Measurements from ENCODE around the gene HDAC8.
"Not testable (repeated sequence)": the region's sequence is repeated elsewhere in the genome, so short reads cannot be mapped to it uniquely, and the experiment has no call there.

The HDAC8 gene

DNA sequence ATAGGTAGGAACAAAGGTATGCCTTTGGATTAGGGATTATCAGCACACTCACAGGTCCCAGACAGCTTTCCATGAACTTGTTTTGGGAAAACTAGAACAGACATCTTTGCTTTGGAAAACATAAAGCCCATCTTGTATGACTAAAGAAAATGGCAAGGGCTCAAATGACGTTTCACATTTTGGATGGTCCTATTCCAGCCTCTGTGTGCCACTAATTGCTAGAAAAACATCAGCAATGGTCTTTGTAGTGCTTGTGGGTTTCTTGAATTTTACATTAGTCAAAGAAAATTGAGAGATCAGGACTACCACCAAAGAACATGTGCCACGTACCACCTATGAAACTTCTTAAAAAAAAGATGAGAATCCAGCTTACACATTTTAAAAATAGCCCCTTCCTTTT lies 111.4 kb downstream of the HDAC8 start:
- Mint-ChIP-seq H3K27ac (no peak overlapping the region), H3K4me3 (no peak overlapping the region), H3K9me3 (no peaks in the 10 kb centered on the region), H3K4me1 (ENCODE audit: low read depth) (no peaks in the 10 kb centered on the region), H3K27me3 (peaks cover 7% of the 10 kb centered on the region), H3K36me3 (ENCODE audit: low read depth) (peaks cover 23% of the 10 kb centered on the region)
- DNase-seq: no peak

DNA sequence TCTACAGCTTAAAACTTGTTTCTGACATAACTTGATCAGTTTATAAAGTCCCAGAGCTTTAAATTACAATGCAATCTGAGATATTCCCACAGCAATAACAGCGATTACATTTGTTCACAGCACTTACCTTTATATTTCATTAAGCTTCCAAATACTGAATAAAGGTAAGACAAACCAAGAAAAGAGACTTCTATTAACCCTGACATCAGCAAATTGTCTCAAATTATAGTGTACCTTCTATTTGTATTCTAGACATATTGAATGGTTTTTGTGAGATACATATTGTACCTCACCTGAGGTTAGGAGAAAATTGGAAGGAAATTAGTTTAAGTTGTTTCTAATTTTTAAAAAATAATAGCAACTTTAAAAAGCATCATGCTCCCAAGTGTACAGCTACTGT lies 111.9 kb downstream of the HDAC8 start:
- peaks cover 23% of the 10 kb centered on the region for H3K36me3 Mint-ChIP-seq (ENCODE audit: low read depth)
- H3K27me3 Mint-ChIP-seq: peaks cover 7% of the 10 kb centered on the region
- H3K4me3 Mint-ChIP-seq: no peak overlapping the region
- DNase-seq: no peak
- H3K27ac Mint-ChIP-seq: no peak overlapping the region
- no peaks in the 10 kb centered on the region for H3K9me3 Mint-ChIP-seq
- no peaks in the 10 kb centered on the region for H3K4me1 Mint-ChIP-seq (ENCODE audit: low read depth)

DNA sequence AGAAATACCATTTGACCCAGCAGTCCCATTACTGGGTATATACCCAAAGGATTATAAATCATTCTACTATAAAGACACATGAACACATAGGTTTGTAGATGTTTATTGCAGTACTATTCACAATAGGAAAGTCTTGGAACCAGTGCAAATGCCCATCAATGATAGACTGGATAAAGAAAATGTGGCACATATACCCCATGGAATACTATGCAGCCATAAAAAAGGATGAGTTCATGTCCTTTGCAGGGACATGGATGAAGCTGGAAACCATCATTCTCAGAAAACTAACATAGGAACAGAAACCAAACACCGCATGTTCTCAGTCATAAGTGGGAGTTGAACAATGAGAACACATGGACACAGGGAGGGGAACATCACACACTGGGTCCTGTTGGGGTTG lies 123.6 kb downstream of the HDAC8 start:
- peaks cover 59% of the 10 kb centered on the region for H3K36me3 Mint-ChIP-seq (ENCODE audit: low read depth)
- DNase-seq, H3K27ac Mint-ChIP-seq: not testable (repeated sequence)

DNA sequence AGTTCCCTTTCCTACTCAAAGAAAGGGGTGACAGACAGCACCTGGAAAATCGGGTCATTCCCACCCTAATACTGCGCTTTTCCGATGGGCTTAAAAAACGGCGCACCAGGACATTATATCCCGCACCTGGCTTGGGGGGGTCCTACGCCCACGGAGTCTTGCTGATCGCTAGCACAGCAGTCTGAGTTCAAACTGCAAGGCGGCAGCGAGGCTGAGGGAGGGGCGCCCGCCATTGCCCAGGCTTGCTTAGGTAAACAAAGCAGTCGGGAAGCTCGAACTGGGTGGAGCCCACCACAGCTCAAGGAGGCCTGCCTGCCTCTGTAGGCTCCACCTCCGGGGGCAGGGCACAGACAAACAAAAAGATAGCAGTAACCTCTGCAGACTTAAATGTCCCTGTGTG lies 131.9 kb downstream of the HDAC8 start:
- not testable (repeated sequence) for H3K27ac Mint-ChIP-seq; H3K4me1 Mint-ChIP-seq (ENCODE audit: low read depth); DNase-seq; H3K4me3 Mint-ChIP-seq
- H3K27me3 Mint-ChIP-seq: peaks cover 30% of the 10 kb centered on the region
- peaks cover 57% of the 10 kb centered on the region for H3K36me3 Mint-ChIP-seq (ENCODE audit: low read depth)
- H3K9me3 Mint-ChIP-seq: peaks cover 12% of the 10 kb centered on the region

More for the DNA sequence above, 123.6 kb downstream of the HDAC8 start:
- H3K4me1 Mint-ChIP-seq (ENCODE audit: low read depth); H3K9me3 Mint-ChIP-seq; H3K4me3 Mint-ChIP-seq: not testable (repeated sequence)
- H3K27me3 Mint-ChIP-seq: peaks cover 26% of the 10 kb centered on the region

DNA sequence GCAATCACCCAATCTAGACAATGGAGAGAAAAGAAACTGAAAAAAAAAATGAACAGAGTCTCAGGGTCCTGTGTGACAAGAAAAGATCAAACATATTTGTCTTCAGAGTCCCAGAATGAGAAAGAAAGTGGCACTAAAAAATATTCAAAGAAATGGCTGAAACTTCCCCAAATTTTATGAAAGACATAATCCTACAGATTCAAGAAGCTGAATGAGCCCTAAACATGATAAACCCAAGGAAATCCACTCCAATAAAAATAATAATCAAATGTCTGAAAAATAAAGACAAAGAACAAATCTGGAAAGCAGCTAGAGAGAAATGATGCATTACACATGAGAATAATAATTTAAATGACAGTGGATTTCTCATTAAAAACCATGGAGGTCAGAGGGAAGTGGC lies 136.6 kb downstream of the HDAC8 start:
- Mint-ChIP-seq H3K27ac (no peak overlapping the region), H3K36me3 (ENCODE audit: low read depth) (peaks cover 63% of the 10 kb centered on the region), H3K4me3 (no peak overlapping the region), H3K9me3 (peaks cover 19% of the 10 kb centered on the region), H3K27me3 (peaks cover 56% of the 10 kb centered on the region), H3K4me1 (ENCODE audit: low read depth) (no peaks in the 10 kb centered on the region)
- no peak for DNase-seq

DNA sequence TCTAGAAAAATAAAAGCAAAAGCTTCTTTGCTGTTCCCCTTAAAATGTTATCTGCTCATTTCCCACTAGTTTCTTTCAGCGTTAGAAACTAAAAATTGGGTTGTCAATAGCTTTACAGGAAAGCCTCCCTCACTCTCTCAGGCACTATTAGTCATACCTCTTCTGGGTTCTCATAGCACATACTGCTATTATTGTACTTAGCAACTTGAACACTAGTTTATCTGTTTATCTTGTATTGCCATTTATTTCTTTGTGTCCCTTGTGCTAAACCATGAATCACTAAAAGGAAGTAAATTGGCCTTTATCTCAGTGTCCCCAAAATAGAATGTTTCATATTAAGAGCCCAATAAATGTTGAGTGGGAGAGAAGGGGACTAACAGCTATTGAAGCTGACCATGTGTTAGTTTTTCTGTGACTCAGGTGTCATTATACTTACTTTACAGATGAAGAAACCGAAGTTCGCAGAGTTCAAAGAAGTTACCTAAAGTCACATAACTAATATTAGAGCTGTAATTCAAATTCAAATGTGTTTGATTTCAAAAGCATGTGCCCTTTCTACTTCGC lies 142.2 kb downstream of the HDAC8 start:
- peaks cover 43% of the 10 kb centered on the region for H3K27me3 Mint-ChIP-seq
- no peak overlapping the region for H3K27ac Mint-ChIP-seq
- H3K9me3 Mint-ChIP-seq: peaks cover 10% of the 10 kb centered on the region
- H3K4me3 Mint-ChIP-seq: no peak overlapping the region
- no peak for DNase-seq
- no peaks in the 10 kb centered on the region for H3K4me1 Mint-ChIP-seq (ENCODE audit: low read depth)
- peaks cover 48% of the 10 kb centered on the region for H3K36me3 Mint-ChIP-seq (ENCODE audit: low read depth)

DNA sequence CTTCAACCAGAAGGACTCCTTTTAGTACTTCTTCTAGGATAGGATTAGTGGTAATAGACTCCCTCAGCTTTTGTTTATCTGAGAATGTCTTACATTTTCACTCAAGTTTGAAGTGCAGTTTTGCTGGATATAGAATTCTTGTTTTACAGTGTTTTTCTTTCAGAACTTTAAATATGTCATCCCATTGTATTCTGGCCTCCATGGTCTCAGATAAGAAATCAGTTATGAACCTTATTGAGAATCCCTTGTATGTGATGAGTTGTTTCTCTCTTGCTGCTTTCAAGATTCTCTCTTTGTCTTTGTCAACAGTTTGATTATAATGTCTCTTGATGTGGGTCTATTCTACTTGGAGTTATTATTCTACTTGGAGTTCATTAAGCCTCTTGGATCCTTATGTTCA lies 150.8 kb downstream of the HDAC8 start:
- peaks cover 20% of the 10 kb centered on the region for H3K36me3 Mint-ChIP-seq (ENCODE audit: low read depth)
- peaks cover 23% of the 10 kb centered on the region for H3K27me3 Mint-ChIP-seq
- DNase-seq: no peak
- H3K4me3 Mint-ChIP-seq: no peak overlapping the region
- H3K9me3 Mint-ChIP-seq: peaks cover 33% of the 10 kb centered on the region
- no peaks in the 10 kb centered on the region for H3K4me1 Mint-ChIP-seq (ENCODE audit: low read depth)
- H3K27ac Mint-ChIP-seq: no peak overlapping the region

DNA sequence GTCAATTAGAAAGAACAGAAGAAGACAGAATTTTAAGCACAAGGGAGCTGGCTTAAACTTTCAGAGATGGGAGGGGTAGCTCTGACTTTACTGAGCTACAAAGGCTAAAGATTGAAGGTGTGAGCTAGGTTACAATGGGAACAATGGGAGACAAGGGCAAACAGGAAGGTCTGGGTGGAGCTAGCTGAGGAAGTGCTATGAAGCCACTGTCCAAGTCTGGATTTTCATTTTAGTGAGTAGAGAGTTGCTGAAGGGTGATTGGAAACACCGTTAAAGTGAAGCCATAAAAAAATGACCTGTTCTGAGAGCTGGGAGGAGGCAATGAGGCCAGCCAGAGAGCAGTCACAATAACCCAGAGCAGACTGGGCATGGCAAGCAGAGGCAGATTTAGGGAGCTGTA lies 162.7 kb downstream of the HDAC8 start:
- no peak overlapping the region for H3K4me3 Mint-ChIP-seq
- peaks cover 29% of the 10 kb centered on the region for H3K27me3 Mint-ChIP-seq
- H3K4me1 Mint-ChIP-seq (ENCODE audit: low read depth): no peaks in the 10 kb centered on the region
- no peak for DNase-seq
- H3K36me3 Mint-ChIP-seq (ENCODE audit: low read depth): peaks cover 13% of the 10 kb centered on the region
- no peaks in the 10 kb centered on the region for H3K9me3 Mint-ChIP-seq
- no peak overlapping the region for H3K27ac Mint-ChIP-seq

DNA sequence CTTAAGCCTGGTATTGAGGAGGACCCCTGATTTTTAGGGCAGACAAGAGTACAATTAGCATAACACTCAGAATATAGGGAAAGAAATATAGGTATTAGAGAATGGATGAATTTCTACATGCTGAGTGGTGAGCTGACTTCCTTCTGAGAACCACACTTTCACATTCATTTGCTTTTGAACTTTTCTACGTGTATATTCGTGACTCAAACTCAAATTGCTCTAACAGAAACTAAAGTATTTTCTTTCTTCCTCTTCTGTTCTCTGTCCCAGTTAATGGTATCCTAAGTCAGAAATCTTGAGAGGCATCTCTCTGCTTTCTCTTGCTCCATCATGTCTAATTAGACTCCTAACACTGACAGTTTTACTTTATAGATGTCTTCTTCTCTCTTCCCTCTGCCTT lies 163.8 kb downstream of the HDAC8 start:
- no peaks in the 10 kb centered on the region for H3K9me3 Mint-ChIP-seq
- peaks cover 30% of the 10 kb centered on the region for H3K27me3 Mint-ChIP-seq
- no peak overlapping the region for H3K27ac Mint-ChIP-seq
- no peak overlapping the region for H3K4me3 Mint-ChIP-seq
- no peaks in the 10 kb centered on the region for H3K4me1 Mint-ChIP-seq (ENCODE audit: low read depth)
- DNase-seq: no peak
- peaks cover 8% of the 10 kb centered on the region for H3K36me3 Mint-ChIP-seq (ENCODE audit: low read depth)

DNA sequence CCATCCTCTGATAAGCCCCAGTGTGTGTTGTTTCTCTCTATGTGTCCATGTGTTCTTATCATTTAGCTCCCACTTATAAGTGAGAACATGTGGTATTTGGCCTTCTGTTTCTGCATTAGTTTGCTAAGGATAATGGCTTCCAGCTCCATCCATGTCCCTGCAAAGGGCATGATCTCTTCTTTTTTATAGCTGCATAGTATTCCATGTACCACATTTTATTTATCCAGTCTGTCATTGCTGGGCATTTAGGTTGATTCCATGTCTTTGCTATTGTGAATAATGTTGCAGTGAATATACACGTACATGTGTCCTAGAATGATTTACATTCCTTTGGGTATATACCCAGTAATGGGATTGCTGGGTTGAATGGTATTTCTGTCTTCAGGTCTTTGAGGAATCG lies 167.5 kb downstream of the HDAC8 start:
- H3K9me3 Mint-ChIP-seq; H3K27ac Mint-ChIP-seq; H3K4me3 Mint-ChIP-seq; H3K36me3 Mint-ChIP-seq (ENCODE audit: low read depth); DNase-seq; H3K4me1 Mint-ChIP-seq (ENCODE audit: low read depth): not testable (repeated sequence)
- H3K27me3 Mint-ChIP-seq: peaks cover 27% of the 10 kb centered on the region

DNA sequence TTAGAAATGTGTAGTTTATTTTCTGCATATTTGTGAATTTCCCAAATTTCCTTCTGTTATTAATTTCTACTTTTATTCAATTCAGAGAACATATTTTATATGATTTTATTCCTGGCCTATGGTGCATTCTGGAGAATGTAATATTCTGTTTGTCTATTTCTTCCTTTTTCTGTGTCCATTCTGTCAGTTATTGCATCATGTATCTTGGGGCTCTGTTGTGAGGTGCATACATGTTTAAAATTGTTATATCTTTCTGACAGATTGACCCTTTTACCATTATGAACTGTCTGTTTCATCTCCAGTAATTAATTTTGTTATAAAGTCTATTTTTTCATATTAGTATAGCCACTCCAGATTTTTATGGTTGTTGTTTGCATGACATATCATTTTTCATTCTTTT lies 170.0 kb downstream of the HDAC8 start:
- peaks cover under 1% of the 10 kb centered on the region for H3K36me3 Mint-ChIP-seq (ENCODE audit: low read depth)
- H3K27me3 Mint-ChIP-seq: peaks cover 13% of the 10 kb centered on the region
- no peaks in the 10 kb centered on the region for H3K9me3 Mint-ChIP-seq
- DNase-seq: no peak
- no peaks in the 10 kb centered on the region for H3K4me1 Mint-ChIP-seq (ENCODE audit: low read depth)
- no peak overlapping the region for H3K27ac Mint-ChIP-seq
- H3K4me3 Mint-ChIP-seq: no peak overlapping the region

DNA sequence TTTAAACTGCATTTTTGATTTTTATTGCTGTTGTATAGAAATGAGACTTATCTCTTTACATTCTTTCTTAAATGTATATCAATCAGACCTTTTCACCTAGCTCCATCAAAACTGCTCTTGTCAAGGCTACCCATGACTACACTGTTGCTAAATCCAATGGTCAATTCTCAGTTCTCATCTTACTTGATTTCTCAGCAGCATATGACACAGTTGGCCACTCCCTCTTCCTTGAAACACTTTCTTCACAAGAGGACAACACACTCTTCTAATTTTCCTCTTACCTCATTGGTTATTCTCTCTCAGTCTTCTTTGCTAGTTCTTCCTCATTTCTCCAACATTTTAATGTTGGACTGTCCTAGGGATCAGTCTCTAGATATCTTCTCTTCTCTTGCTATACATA lies 172.8 kb downstream of the HDAC8 start:
- no peaks in the 10 kb centered on the region for H3K4me1 Mint-ChIP-seq (ENCODE audit: low read depth)
- H3K9me3 Mint-ChIP-seq: no peaks in the 10 kb centered on the region
- no peak overlapping the region for H3K27ac Mint-ChIP-seq
- no peak for DNase-seq
- H3K36me3 Mint-ChIP-seq (ENCODE audit: low read depth): no peaks in the 10 kb centered on the region
- no peak overlapping the region for H3K4me3 Mint-ChIP-seq
- peaks cover 11% of the 10 kb centered on the region for H3K27me3 Mint-ChIP-seq

DNA sequence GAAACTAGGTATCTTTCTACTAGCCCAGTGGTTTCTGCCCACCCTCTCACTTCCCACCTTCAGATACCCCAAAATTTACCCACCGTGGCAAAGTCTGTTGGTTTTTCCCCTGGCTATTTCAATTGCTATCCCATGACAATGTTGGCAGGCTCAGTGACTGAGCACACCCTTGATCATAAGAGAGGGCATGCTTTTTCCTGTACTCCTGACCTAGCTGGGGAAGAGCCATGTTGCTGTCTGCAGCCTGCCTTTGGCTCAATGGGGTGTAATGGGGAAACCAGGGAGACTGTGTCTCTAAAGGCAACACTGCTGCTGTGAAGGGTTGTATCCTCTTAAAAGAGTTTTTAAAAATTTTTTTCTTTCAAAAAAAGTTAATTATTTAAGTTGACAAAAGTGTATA lies 176.5 kb downstream of the HDAC8 start:
- Mint-ChIP-seq H3K27me3 (peaks cover 12% of the 10 kb centered on the region), H3K9me3 (no peaks in the 10 kb centered on the region), H3K4me3 (no peak overlapping the region), H3K36me3 (ENCODE audit: low read depth) (no peaks in the 10 kb centered on the region), H3K27ac (no peak overlapping the region), H3K4me1 (ENCODE audit: low read depth) (no peaks in the 10 kb centered on the region)
- DNase-seq: no peak

DNA sequence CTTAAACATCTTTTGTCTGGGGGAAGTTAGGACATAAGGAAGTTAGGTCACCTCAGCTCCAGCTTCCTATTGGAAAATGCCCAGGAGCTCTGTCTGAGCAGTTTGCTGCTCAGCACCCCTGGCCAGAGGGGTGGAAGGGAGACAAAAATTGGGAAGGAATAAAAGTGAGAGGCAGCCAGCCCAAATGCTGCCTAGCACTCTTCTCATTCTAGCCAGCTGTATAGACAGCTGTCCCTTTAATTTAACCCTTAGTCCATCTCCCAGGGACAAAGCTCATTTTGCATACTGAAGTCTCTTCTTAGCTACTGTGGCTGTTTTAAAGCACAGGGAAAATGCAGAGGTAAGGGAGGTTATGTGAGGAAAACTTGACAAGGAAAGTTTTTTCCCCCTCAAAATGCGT lies 177.4 kb downstream of the HDAC8 start:
- peaks cover 12% of the 10 kb centered on the region for H3K27me3 Mint-ChIP-seq
- no peak overlapping the region for H3K4me3 Mint-ChIP-seq
- H3K4me1 Mint-ChIP-seq (ENCODE audit: low read depth): no peaks in the 10 kb centered on the region
- DNase-seq: no peak
- H3K36me3 Mint-ChIP-seq (ENCODE audit: low read depth): no peaks in the 10 kb centered on the region
- H3K27ac Mint-ChIP-seq: no peak overlapping the region
- H3K9me3 Mint-ChIP-seq: no peaks in the 10 kb centered on the region

DNA sequence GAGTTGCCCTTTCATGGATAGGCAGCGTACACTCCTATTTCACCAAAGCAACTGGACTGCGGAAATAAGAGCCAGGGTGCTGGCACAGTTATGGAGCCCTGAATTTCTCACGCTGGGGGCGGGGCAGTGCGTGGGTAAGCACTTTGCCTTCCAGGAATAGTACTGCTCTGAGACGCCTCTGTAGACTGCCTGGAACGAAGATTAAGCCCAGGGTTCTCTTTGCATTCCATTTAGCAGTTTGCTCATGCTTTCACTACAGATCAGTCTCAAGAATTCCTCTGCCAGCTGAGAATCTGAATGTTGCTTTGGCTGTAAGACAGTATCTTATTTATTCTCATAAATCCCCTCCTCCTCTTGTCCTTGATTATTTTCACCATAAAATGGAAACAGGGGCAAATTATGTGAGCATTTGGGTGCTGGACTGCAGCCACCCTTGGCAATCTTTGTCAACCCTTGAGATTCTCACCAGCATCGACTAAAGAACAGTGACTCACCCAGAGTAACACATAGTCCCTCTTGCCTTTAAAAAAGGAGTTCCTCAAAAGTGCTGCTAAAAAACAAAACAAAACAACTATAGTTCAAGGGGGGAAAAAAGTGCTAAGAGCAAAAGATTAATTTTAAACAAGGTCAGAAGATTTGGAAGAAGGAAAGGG lies 178.0 kb downstream of the HDAC8 start:
- DNase-seq: no peak
- no peaks in the 10 kb centered on the region for H3K9me3 Mint-ChIP-seq
- H3K4me1 Mint-ChIP-seq (ENCODE audit: low read depth): no peaks in the 10 kb centered on the region
- peaks cover 12% of the 10 kb centered on the region for H3K27me3 Mint-ChIP-seq
- H3K36me3 Mint-ChIP-seq (ENCODE audit: low read depth): no peaks in the 10 kb centered on the region
- H3K4me3 Mint-ChIP-seq: no peak overlapping the region
- H3K27ac Mint-ChIP-seq: no peak overlapping the region

Data from activated T-cell treated with anti-CD3 and anti-CD28 coated beads, Interleukin-2, amount 50 U/mL, for 24 hours (primary cell).